T-cell (primary cell): ENCODE measurements around the gene GANAB. TPM values are rescaled to one million over a fixed set of nuclear protein-coding genes. Genes with fewer than 3 reads are reported as not detected.

Experiments
- ATAC-seq, 4 experiments: fragments of 200-7000 bp in 3 of 4; fragments of 150-1000 bp in 1 of 4; cut with Tn5 transposase; replicated peaks in 1 of 4; 1 replicate in 3 of 4; 2 replicates in 1 of 4; pipeline ENCODE4 v1.10.0; 2021; ENCODE audit warnings: moderate library complexity in 3 of 4, mild to moderate bottlenecking in 2 of 4, moderate number of reproducible peaks in 1 of 4
- CTCF ChIA-PET, 2 donors: fragments of 300-600 bp; sonication (Branson Sonifier 250); formaldehyde crosslinking; loops; one replicate each; lab custom pipeline; 2022; ENCODE audit warnings: antibody characterized with exemption in 2 of 2; lab: Charles Lee
- POLR2A ChIA-PET, 2 donors: fragments of 300-600 bp; sonication (Branson Sonifier 250); formaldehyde crosslinking; loops; one replicate each; lab custom pipeline; 2022; ENCODE audit warnings: antibody characterized with exemption in 2 of 2; lab: Charles Lee
- DNase-seq, 35 experiments: peaks; one replicate each; pipeline versions ENCODE4 v3.0.0 to v3.0.0-alpha.2; 2013 to 2023
- H3K27ac ChIP-seq: one replicate; pipeline ENCODE4 v1.5.1; 2013; ENCODE audit warnings: low read length
- H3K27me3 ChIP-seq, 2 experiments: replicated peaks in 1 of 2; 1 replicate in 1 of 2; 2 replicates in 1 of 2; pipeline versions ENCODE4 v1.6.1 to v1.7.0; 2013; ENCODE audit warnings: low read length in 1 of 2, mixed read lengths in 1 of 2; ENCODE audit not compliant: control insufficient read depth in 2 of 2, insufficient read depth in 2 of 2; ENCODE audit errors: extremely low read depth in 1 of 2
- H3K36me3 ChIP-seq, 2 donors: 1 replicate in 1 of 2; 2 replicates in 1 of 2; pipeline versions ENCODE4 v1.6.1 to v1.7.0; 2013; ENCODE audit warnings: low read length in 1 of 2; ENCODE audit not compliant: control insufficient read depth in 2 of 2, insufficient read depth in 1 of 2; ENCODE audit errors: extremely low read depth in 1 of 2
- H3K4me1 ChIP-seq, 2 experiments: 1 replicate in 1 of 2; 2 replicates in 1 of 2; pipeline versions ENCODE4 v1.6.1 to v1.7.0; 2013; ENCODE audit warnings: low read length in 2 of 2, mixed read lengths in 1 of 2; ENCODE audit not compliant: insufficient read depth in 2 of 2, control insufficient read depth in 1 of 2; ENCODE audit errors: extremely low read depth in 1 of 2
- H3K4me3 ChIP-seq, 2 donors: 1 replicate in 1 of 2; 2 replicates in 1 of 2; pipeline versions ENCODE4 v1.5.1 to v1.7.0; 2013; ENCODE audit warnings: mild to moderate bottlenecking in 2 of 2, low read length in 1 of 2, moderate library complexity in 1 of 2; ENCODE audit not compliant: control insufficient read depth in 1 of 2; ENCODE audit errors: extremely low read depth in 1 of 2
- H3K9me3 ChIP-seq: 2 replicates; pipeline ENCODE4 v1.7.0; 2013
- H3K27ac Mint-ChIP-seq, 2 donors: one replicate each; pipeline ENCODE4 v1.8.0; 2020 to 2021; ENCODE audit warnings: mild to moderate bottlenecking in 2 of 2, mixed read lengths in 2 of 2
- H3K27me3 Mint-ChIP-seq, 2 donors: one replicate each; pipeline ENCODE4 v1.8.0; 2021 to 2022; ENCODE audit warnings: mixed read lengths in 2 of 2
- H3K36me3 Mint-ChIP-seq: one replicate; pipeline ENCODE4 v1.8.0; 2021; ENCODE audit warnings: mixed read lengths
- H3K4me1 Mint-ChIP-seq, 3 donors: one replicate each; pipeline ENCODE4 v1.8.0; 2020 to 2022; ENCODE audit warnings: mixed read lengths in 3 of 3, mild to moderate bottlenecking in 1 of 3
- H3K4me3 Mint-ChIP-seq, 3 donors: one replicate each; pipeline ENCODE4 v1.8.0; 2020 to 2022; ENCODE audit warnings: mild to moderate bottlenecking in 3 of 3, mixed read lengths in 3 of 3, moderate library complexity in 3 of 3
- H3K9me3 Mint-ChIP-seq, 3 donors: one replicate each; pipeline ENCODE4 v1.8.0; 2020 to 2022; ENCODE audit warnings: mixed read lengths in 3 of 3
- WGBS: methylation state at CpG from one replicate; pipeline ENCODE4 v1.1.5; 2013; ENCODE audit warnings: missing lambda C conversion rate; ENCODE audit not compliant: insufficient coverage; 5-methylcytosine and 5-hydroxymethylcytosine counted together
- total RNA-seq, 35 experiments: library from RNA in 6 of 35; stranded (reverse) in 6 of 35; fragments of 120-200 nt in 1 of 35; gene quantifications; one replicate each; pipeline versions ENCODE4 v1.2.1 to v1.2.4 and lab custom pipeline; 2013 to 2026

GANAB gene
- total RNA-seq, 5 donors from 2014 or later (not counting 1 experiment from before 2014, with no cell fraction given) = 216 to 278 (median 257) TPM

DNA sequence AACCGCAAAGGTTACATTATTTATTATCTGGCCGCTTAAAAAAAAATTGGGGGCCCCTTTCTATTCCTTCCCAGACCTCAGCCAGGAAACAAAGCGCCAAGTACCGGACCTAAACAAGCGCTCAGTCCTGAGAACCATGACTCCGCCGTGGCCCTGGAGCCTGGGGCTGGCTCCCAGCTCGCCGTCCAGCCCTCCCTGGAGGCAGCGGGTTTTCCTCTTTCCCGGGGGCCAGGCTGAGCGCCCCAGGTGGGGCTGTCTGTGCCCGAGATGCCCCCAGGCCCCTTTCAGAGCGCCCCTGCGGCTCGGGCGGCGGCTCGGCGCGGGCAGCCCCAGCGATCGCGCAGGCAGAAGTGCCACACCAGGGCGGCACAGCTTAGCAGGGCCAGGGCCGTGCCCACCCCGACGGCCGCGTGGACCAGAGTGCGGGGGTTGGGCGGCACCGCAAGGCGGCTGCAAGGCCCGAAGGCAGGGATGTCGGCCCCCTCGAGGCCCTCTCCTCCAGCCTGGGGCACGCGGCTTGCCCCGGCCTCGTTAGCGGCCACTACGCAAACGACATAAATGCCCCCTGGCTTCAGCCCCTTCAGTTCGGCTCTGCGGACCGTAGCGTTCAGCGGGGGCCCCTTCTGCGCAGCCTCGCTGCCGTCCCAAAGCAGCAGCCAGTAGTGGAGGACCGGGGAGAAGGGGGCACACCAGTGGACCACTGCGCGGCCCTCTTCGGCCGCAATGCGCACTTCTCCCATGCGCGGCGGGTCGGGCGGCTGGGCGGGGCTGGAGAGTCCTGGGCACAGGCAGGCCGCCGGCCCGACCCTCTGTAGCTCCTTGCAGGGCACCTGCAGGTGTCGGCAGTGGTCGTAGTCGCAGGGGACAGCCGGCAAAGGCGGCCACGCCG is 41.3 kb upstream of the GANAB start:
- peaks cover 2 to 17% of the 10 kb centered on the region in 2 experiments for H3K27me3 ChIP-seq
- peaks cover 13 to 27% of the 10 kb centered on the region in 2 donors for H3K36me3 ChIP-seq
- WGBS = 54% methylated on average over 74 of the region's 74 CpGs
- peaks cover 5 to 9% of the 10 kb centered on the region in 2 donors for H3K27me3 Mint-ChIP-seq
- H3K4me1 ChIP-seq = peaks cover 0 to 6% of the 10 kb centered on the region in 2 experiments
- CTCF ChIA-PET = no interaction called here
- H3K4me3 ChIP-seq = no peak overlapping the region
- DNase-seq (no peak), ATAC-seq (peak in 1 of 4 experiments; percentile 9)
- POLR2A ChIA-PET = no interaction called here
- no peak overlapping the region for H3K27ac Mint-ChIP-seq
- H3K9me3 ChIP-seq = no peaks in the 10 kb centered on the region
- no peak overlapping the region for H3K27ac ChIP-seq
- H3K36me3 Mint-ChIP-seq = peaks cover 23% of the 10 kb centered on the region
- H3K4me3 Mint-ChIP-seq = no peak overlapping the region
- H3K4me1 Mint-ChIP-seq = no peaks in the 10 kb centered on the region
- no peaks in the 10 kb centered on the region for H3K9me3 Mint-ChIP-seq

DNA sequence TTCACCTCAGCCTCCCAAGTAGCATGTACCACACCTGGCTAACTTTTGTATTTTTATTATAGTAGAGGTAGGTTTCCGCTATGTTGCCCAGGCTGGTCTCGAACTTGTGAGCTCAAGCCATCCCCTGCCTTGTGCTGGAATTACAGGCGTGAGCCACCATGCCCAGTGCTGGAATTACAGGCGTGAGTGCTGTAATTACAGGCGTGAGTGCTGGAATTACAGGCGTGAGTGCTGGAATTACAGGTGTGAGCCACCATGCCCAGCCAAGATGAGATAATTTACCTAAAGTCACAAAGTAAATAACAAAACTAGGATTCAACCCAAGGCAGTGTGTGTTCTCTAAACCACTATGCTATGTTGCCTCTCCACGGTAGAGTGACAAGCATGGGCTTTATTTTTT is 36.1 kb upstream of the GANAB start:
- H3K36me3 ChIP-seq = peaks cover 0 to 6% of the 10 kb centered on the region in 2 donors
- Mint-ChIP-seq H3K4me1 (peaks cover 22 to 24% (median 24%) of the 10 kb centered on the region in 3 donors), H3K27me3 (peaks cover 0 to 5% of the 10 kb centered on the region in 2 donors), H3K4me3 (no peak overlapping the region), H3K9me3 (no peaks in the 10 kb centered on the region), H3K36me3 (peaks cover 7% of the 10 kb centered on the region), H3K27ac (no peak overlapping the region)
- 84% methylated on average over 4 of the region's 7 CpGs for WGBS
- no peak for ATAC-seq
- H3K27ac ChIP-seq = no peak overlapping the region
- ChIA-PET POLR2A (no interaction called here), CTCF (interaction anchor here in 1 of 2 donors (0.6 kb wide), 1 partner anchor 19 kb away, joined by 3 read pairs; no protein-coding TSS in a partner anchor)
- no peak for DNase-seq
- H3K9me3 ChIP-seq = no peaks in the 10 kb centered on the region
- H3K4me1 ChIP-seq = peaks cover 10 to 24% of the 10 kb centered on the region in 2 experiments
- H3K4me3 ChIP-seq = no peak overlapping the region
- H3K27me3 ChIP-seq = peaks cover 0 to 8% of the 10 kb centered on the region in 2 experiments

DNA sequence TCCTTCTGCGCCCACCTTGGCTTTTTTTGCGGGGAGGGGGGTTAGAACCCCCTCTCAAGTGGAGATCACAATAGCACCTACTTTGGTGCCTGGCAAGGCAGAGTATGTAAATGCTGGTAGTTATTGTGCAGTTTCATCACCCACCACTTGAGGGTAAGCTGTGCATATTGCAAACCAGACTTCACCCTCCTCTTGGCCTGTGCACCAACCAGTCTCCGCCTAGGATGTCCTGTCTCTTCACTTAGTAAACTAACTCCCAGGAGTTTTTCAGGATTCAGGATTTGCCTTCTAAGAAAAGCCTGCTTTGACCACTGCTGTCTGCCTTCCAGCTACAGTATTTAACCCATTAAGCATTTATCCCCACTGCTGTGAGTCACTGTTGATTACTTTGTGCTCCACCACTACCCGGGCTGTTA is 34.4 kb upstream of the GANAB start:
- Mint-ChIP-seq H3K4me3 (peak overlapping the region; percentile 49 to 53 (median 49)), H3K27me3 (no peaks in the 10 kb centered on the region), H3K4me1 (peaks cover 34 to 36% (median 36%) of the 10 kb centered on the region in 3 donors), H3K9me3 (no peaks in the 10 kb centered on the region), H3K27ac (peak overlapping the region; percentile 75 to 77), H3K36me3 (peaks cover 20% of the 10 kb centered on the region)
- DNase-seq (peak in 23 of 35 experiments; percentile 11 to 70 (median 29)), ATAC-seq (peak; percentile 74 to 81 (median 77))
- Histone ChIP-seq H3K9me3 (no peaks in the 10 kb centered on the region), H3K4me3 (no peak overlapping the region), H3K27ac (no peak overlapping the region), H3K4me1 (peaks cover 12 to 25% of the 10 kb centered on the region in 2 experiments), H3K36me3 (peaks cover 0 to 15% of the 10 kb centered on the region in 2 donors), H3K27me3 (no peaks in the 10 kb centered on the region)
- 55% methylated on average over 1 of the region's 4 CpGs for WGBS
- POLR2A ChIA-PET = interaction anchor here (0.6 to 1.7 kb wide), 5 partner anchors 9 to 112 kb away, joined by 3 to 21 read pairs (median 4); partner anchors contain the start of genes LBHD1 (in 2 of the 2), UQCC3 (in 2 of the 2), C11orf98 (in 1 of the 2) and CSKMT (in 1 of the 2)
- CTCF ChIA-PET = interaction anchor here (0.6 to 2.2 kb wide), 11 partner anchors 13 to 881 kb away, joined by 3 to 8 read pairs (median 3); partner anchors contain the start of genes C11orf98 (in 1 of the 2), CSKMT (in 1 of the 2), HNRNPUL2 (in 1 of the 2) and TUT1 (in 1 of the 2)

GRCh38 chr11:62678770-62679696 is 32.6 kb upstream of the GANAB start, which contains the start of gene UBXN1:
TSS of gene UBXN1 (minus strand) at chr11:62679073. CDS start at chr11:62678923, 150 bp downstream.
- no peaks in the 10 kb centered on the region for H3K9me3 Mint-ChIP-seq
- H3K4me1 Mint-ChIP-seq = peaks cover 40 to 42% (median 41%) of the 10 kb centered on the region in 3 donors
- H3K27me3 Mint-ChIP-seq = no peaks in the 10 kb centered on the region
- ATAC-seq (peak; percentile 80 to 88 (median 87)), DNase-seq (peak; percentile 62 to 89 (median 78))
- ChIA-PET POLR2A (interaction anchor here (0.5 to 1.3 kb wide), 7 partner anchors 14 to 105 kb away, joined by 3 to 8 read pairs (median 4); partner anchors contain the start of genes C11orf98 (in 1 of the 2), CSKMT (in 1 of the 2) and EEF1G (in 1 of the 2)), CTCF (interaction anchor here (0.6 to 0.7 kb wide), 3 partner anchors 13 to 16 kb away, joined by 3 read pairs; no protein-coding TSS in a partner anchor)
- H3K36me3 ChIP-seq = peaks cover 0 to 18% of the 10 kb centered on the region in 2 donors
- peak within 1 kb of the TSS; percentile 91 for H3K27ac ChIP-seq
- H3K27me3 ChIP-seq = no peaks in the 10 kb centered on the region
- WGBS = under 1% methylated on average over 34 of the region's 55 CpGs
- no peaks in the 10 kb centered on the region for H3K9me3 ChIP-seq
- peaks cover 12 to 25% of the 10 kb centered on the region in 2 experiments for H3K4me1 ChIP-seq
- peak within 1 kb of the TSS; percentile 86 to 89 (median 87) for H3K4me3 Mint-ChIP-seq
- peak within 1 kb of the TSS; percentile 94 to 95 for H3K4me3 ChIP-seq
- H3K27ac Mint-ChIP-seq = peak within 1 kb of the TSS; percentile 95
- peaks cover 23% of the 10 kb centered on the region for H3K36me3 Mint-ChIP-seq

DNA sequence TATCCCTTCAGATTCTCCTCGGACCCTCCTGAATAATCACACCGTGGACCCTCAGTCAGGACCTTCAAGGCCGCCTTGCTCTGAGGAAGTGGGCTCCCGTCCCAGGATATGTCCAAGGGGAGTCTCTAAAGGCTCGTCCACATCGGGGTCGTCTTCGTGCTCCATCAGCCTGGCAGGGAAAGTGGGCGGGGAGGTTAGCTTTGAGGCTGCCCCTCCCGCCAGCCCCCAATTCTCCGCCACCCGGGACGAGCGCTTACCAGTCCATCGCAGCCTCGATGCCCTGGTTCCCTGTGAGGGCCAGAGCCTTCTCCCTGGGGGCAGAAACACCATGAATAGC is 32.0 kb upstream of the GANAB start:
- Histone ChIP-seq H3K9me3 (no peaks in the 10 kb centered on the region), H3K27ac (peak overlapping the region; percentile 91), H3K4me3 (peak overlapping the region; percentile 94 to 95), H3K27me3 (no peaks in the 10 kb centered on the region), H3K36me3 (peaks cover 0 to 20% of the 10 kb centered on the region in 2 donors), H3K4me1 (peaks cover 12 to 25% of the 10 kb centered on the region in 2 experiments)
- CTCF ChIA-PET = no interaction called here
- ATAC-seq (peak in 1 of 4 experiments; percentile 8), DNase-seq (no peak)
- Mint-ChIP-seq H3K27me3 (no peaks in the 10 kb centered on the region), H3K9me3 (no peaks in the 10 kb centered on the region), H3K4me1 (peaks cover 42 to 45% (median 43%) of the 10 kb centered on the region in 3 donors), H3K4me3 (peak overlapping the region; percentile 86 to 89 (median 87)), H3K27ac (peak overlapping the region; percentile 95), H3K36me3 (peaks cover 23% of the 10 kb centered on the region)
- POLR2A ChIA-PET = interaction anchor here in 1 of 2 donors (1.3 kb wide), 1 partner anchor 14 kb away, joined by 4 read pairs; the partner anchor contains the start of genes C11orf98 and CSKMT
- 9% methylated on average over 4 of the region's 16 CpGs for WGBS
